Suppressor macrophage (primary cell): Measurements from ENCODE around the gene HMGA1.
"Not testable (repeated sequence)": the region's sequence is repeated elsewhere in the genome, so short reads cannot be mapped to it uniquely, and the experiment has no call there.

ENCODE experiments used
- DNase-seq, 4 experiments: peaks; one replicate each; pipeline ENCODE4 v3.0.0-alpha.2; 2020 to 2022

HMGA1 gene

DNA sequence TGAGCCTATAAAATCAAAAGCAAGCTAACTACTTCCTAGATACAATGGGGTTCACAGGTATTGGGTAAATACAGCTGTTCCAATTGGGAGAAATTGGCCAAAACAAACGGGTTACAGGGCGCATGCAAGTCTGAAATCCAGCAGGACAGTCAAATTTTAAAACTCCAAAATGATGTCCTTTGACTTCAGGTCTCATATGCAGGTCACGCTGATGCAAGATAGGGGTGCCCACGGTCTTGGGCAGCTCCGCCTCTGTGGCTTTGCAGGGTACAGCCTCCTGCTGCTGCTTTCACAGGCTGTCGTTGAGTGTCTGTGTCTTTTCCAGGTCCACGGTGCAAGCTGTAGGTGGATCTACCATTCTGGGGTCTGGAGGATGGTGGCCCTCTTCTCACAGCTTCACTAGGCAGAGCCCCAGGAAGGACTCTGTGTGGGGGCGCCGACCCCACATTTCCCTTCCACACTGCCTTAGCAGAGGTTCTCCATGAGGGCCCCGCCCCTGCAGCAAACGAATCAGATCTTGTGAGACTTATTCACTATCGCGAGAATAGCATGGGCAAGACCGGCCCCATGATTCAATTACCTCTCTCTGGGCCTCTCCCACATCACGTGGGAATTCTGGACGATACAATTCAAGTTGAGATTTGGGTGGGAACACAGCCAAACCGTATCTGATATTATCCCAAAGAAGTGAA lies 24.0 kb downstream of the HMGA1 start:
- no peak for DNase-seq

DNA sequence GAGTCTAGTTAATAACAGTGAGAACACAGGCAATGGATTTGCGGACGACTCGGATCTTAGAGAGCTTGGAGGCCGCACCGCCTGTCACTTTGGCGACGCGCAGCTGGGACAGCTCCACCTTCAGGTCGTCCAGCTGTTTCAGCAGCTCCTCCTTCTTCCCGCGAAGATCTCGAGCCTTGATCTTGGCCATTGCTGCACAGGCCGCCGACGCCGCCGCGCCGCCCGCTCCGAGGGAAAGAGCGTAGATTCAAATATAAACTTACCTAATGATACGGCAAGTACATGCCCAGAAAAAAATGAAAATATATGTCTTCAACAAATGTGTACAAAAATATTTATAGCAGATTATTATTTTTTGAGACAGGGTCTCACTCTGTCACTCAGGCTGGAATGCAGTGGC lies 26.8 kb downstream of the HMGA1 start:
- not testable (repeated sequence) for DNase-seq

DNA sequence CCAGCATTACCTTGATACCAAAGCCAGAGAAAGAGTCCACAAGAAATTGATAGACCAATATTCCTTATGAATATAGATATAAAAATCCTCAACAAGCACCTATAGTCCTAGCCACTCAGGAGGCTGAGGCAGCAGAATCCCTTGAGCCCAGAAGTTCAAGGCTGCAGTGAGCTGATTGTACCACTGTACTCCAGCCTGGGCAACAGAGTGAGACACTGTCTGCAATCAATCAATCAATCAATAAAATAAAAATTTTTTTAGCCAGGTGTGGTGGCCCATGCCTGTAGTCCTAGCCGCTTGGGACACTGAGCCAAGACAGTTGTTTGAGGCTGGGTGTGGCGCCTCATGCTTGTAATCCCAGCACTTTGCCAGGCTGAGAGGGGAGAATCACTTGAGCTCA lies 31.1 kb downstream of the HMGA1 start:
- DNase-seq, result no peak

DNA sequence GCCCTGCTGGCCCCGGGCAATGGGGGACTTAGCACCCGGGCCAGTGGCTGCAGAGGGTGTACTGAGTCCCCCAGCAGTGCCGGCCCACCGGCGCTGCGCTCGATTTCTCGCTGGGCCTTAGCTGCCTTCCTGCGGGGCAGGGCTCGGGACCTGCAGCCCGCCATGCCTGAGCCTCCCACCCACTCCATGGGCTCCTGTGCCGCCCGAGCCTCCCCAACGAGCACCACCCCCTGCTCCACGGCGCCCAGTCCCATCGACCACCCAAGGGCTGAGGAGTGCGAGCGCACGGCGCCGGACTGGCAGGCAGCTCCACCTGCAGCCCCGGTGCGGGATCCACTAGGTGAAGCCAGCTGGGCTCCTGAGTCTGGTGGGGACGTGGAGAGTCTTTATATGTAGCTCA lies 32.5 kb downstream of the HMGA1 start:
- DNase-seq, result not testable (repeated sequence)

DNA sequence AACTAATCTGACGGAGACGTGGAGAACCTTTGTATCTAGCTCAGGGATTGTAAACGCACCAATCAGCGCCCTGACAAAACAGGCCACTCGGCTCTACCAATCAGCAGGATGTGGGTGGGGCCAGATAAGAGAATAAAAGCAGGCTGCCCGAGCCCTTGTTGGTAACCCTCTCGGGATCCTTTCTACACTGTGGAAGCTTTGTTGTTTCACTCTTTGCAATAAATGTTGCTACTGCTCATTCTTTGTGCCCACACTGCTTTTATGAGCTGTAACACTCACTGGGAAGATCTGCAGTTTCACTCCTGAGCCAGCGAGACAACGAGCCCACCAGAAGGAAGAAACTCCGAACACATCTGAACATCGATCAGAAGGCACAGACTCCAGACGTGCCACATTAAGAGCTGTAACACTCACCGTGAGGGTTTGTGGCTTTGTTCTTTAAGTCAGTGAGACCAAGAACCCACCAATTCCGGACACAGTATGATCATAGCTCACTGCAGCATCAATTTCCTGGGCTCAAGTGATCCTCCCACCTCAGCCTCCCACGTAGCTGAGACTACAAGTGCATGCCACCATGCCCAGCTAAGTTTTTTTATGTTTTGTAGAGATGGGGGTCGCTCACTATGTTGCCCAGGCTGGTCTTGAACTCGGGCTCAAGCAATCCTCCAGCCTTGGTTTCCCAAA lies 33.1 kb downstream of the HMGA1 start:
- DNase-seq, result not testable (repeated sequence)

DNA sequence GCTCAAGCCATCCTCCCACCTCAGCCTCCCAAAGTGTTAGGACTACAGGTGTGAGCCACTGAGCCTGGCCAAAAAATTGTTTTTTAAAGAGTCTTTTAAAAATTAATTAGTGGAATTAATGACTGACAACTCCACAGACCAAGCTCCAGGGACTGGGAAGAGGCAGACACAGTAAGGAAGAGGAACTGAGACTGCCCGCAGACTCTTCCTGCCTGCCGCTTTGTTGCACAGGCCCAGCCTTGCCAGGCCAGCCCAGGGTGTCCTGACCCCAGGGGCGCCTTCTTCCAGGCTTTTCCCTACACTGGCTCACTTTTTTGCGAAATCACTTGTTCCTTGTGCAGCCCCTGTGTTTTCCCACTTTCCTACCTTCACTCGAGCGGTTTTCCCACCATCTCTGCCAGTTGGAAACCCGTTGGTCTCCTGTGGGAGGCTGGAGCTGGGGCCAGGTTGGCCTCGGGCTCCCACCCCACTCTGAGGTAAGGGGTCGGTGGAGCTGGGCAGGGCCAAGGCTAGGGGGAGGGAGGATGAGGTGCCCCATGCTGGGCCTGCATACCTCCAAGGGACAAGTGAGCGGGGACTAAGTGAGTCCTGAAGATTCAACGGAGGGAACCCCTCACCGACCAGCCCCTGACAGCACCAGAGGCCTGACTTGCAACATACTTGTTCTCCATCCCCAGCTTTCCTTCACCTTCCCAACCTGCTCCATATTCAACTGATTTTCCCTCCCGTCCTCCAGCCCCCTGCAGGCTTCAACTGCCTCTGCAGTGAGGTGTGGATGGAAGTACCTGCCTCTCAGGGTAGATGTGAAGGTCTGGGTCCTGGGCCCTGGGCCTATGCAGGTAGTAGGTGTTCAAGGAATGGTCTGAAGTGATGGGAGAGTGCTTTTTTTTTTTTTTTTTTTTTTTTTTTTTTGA lies 35.6 kb downstream of the HMGA1 start:
- peak; percentile 60 to 84 (median 75) for DNase-seq

DNA sequence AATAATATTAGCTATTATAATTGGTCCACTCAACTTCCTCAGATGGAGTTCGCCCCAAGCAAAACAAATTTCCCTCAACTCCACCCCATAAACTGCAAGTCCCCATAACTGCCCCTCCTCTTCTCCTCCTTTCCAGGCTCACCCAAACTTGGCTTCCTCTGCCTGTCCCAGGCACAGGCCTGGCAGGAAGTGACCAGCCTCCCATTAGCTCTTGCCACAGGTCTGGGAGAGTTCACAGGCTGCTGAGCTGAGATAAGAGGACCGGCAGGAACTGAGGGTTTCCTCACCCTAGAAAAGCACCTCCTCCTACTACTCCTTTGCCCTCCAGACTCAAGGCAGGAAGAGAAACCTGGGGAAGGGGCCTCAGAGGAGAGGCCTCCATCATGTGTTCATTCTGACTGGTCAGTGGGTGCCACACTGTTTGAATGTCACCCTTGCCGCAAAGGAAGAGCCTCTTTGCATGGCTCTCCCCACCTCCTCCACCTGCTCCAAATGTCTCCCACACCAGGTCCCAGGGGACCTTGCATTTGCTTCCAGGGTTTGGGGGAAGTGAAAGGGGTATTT lies 36.7 kb downstream of the HMGA1 start:
- DNase-seq, result peak; percentile 71 to 87 (median 83)

DNA sequence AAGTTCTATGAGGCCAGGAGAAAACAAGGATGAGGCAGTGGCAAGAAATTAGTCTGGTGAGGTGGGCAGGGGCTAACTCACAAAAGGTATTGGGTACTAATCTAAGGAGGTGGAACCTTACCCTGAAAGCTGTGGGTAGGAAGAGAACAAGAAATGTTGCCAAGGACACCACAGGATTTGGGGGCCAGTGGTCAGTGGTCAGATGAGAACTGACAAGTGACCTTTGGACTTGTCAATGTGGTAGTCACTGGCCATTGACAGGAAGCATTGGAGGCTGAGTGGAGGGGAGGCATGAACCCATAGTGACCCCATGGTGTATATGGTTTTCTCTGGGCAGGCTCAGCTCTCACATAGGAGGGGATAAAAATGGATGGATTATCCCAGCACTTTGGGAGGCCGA lies 37.5 kb downstream of the HMGA1 start:
- no peak for DNase-seq

DNA sequence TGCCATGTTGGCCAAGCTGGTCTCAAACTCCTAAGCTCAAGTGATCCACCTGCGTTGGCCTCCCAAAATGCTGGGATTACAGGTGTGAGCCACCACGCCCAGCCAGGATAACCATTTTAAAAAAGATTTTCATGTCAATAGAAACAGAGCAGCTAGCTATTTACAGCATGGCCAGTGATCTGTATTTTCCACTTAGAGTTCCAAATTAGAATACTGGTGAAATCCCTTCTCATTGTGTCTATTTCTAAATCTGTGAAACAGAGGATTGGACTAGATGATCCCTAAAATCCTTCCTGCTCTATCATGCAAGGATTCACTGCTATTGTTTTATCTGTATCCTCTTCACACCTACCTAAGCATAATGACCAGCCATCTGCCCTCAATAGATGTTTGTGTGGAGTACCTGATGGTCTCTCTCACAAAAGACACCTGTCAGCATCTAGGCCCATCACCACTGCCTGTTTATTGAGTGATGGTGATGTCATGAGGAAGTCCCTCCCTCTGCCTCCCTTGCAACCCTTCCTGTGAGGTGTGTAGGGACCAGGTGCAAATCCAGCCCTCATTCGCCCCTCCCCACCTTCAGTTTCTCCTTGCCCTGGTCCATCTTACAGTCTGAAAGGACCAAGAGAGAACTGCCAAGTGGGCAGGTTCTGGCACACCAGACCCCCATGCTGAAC lies 38.6 kb downstream of the HMGA1 start:
- DNase-seq, result no peak

DNA sequence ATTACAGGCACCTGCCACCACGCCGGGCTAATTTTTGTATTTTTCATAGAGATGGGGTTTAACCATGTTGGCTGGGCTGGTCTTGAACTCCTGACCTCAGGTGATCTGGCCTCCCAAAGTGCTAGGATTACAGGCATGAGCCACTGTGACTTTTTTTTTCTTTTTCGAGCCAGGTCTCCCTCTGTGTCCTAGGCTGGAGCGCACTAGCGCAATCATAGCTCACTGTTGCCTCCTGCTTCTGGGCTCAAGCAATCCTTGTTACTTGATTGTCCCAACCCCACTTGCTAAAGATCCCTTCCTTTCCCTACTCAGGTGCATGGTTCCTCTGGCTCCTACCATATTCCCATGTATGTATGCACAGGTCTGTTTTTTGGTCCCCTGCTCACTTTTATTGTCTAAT lies 39.5 kb downstream of the HMGA1 start:
- DNase-seq, result no peak

DNA sequence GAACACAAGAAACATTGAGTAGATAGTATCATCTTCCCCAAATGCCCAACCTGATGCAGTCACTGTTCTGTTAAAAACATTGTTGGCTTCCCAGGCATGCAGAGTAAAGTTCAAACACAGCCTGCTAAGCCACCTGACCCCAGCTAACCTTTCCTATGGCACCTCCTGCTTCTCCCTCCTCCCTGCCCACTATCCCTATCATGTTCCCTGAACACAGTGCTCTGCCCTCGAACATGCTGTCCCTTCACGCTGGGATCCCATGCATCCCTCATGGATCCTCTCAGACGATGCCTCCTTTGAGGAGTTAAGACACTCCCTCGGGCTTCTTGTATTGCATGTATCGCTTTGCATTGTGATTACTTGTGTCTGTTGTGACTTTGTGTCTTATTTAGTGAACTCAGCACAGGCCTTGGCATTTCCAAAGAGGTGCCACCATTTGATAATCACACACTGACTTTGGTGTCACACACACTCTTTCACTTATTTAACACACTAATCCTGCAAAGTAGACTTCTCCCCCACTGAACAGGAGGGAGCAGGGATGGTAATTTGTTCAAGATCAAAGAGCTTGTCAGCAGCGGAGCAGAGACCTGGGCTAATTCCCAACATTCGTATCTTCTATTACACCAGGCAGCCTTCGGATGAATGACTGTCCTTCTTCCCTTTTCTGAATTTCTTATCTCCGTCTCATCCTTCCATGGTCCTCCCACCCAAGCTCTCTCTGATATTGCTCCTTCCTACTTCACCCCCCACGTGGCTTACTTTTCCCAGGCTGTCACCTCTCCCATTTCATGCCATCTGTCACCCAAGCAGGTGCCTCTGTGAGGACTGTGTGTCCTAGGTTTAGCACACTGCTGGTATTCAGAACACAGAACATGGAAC lies 40.4 kb downstream of the HMGA1 start:
- no peak for DNase-seq

DNA sequence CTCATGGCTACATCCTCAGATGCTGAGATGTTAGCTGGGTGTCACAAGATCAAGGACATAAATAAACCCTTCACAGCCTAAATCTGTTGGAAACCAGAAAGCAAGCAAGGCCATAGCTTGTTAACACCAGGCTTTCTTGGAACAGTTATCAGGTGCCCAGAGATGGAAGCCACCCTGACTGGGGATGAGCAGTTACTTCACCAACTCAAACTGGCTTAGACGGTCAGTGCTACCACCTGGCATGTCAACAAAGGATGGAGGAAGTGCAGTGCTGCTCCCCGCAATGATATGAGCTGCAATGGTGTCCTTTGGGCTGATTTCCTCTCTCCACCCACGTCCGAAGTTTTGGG lies 41.1 kb downstream of the HMGA1 start:
- DNase-seq, result no peak

DNA sequence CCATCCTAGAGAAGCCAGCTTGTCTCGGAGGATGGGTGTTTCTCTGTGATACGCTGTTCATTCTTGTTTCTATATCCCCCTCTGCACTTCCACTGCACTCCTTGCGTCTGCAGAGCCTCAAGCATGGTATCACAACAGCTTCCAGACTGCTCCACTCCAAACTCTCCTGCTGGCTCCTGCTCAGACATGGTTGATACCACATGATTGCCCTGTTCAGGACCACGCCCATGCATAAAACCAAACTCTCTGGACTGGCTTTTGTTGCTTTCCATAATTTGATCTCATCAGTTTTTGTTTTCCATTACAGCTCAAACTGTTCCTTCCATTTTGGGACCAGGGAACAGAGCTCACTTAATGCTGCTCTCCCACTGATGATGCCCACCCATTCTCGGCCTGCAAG lies 42.2 kb downstream of the HMGA1 start:
- DNase-seq, result no peak

DNA sequence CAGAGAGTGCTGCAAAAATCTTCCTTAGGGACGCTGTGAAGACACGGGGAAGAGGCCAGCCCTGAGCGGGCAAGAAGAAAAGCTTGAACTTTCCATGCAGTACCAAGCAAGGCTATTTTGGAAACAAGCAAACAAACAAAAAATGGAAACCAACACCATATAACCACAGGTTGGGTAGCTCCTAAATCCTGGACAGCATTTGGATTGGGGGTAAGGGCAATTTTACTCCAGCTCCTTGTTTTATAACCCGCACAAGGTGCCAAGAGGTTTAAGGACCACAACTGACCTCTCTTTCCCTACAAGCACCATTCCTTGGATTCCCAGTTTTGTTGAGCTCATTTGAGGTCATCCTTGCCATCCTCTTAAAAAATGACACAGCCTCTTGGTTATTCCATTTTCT lies 43.5 kb downstream of the HMGA1 start:
- no peak for DNase-seq

DNA sequence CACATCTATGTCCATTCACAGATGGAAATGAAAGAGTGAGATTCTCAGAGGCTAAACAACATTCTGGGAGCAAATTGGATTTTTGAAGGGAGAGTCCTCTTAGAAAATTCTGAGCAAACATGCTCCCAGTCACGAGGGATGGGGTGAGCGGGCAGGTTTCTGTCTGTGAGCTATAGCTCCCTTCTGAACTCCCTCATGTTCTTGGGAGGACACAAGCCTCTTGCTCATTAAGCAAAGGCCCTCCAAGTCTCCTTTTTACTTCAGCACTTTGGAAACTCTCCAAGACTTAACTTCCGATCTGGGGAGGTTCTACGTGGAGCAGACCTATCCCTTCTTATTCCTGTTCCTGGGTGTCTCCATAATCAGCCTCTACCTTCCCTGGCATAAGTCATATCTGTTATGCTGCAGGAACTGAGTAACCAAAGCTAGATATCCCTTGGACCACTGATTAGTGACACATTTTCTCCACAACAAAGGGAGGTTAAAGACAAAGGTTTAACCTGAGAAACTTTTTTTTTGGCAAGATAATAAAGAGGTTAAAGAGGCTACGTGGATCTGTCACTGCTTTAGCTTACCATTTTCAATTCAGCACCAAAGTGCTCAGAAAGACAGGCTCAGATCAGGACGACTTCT lies 45.1 kb downstream of the HMGA1 start:
- DNase-seq, result no peak

DNA sequence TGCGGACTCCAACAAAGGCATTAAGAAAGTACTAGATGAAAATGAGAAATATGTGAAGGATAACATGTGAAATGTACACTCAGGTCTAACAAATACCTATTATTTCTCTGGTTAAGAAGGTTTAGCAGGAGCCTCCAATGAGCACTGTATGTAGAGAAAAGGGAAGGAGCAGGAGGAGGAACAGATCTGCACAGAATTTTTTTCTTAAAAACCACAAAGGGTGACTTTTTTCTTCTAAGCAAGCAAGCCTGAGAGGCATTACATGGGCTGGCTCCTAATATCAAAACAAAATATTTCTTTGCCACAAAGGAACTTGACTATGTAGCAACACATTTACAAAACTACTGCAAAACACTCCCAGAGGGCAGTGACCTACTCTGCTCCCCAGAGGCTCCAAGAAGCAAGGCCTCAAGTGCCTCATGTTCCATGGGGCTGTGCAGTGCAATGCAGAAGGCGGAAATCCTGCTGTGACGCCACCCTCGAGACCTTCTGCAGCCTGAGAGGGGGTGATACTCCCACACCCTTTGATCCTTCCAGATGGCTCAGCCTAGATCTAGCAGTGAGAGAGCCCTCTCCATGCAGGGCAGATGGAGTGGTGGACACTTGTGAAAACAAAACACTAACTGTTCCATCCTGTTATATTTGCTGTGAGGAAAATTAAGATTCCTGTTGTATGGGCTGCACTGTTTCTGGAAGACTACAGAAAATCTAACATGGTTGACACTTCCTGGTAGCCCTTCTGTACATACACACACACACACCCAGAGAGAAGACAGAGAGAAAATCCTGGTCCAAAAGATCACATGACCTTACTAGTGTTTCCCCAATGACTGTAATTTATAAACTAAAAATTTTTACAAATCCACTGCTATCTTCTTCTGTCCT lies 48.1 kb downstream of the HMGA1 start:
- peak; percentile 92 to 98 (median 95) for DNase-seq

DNA sequence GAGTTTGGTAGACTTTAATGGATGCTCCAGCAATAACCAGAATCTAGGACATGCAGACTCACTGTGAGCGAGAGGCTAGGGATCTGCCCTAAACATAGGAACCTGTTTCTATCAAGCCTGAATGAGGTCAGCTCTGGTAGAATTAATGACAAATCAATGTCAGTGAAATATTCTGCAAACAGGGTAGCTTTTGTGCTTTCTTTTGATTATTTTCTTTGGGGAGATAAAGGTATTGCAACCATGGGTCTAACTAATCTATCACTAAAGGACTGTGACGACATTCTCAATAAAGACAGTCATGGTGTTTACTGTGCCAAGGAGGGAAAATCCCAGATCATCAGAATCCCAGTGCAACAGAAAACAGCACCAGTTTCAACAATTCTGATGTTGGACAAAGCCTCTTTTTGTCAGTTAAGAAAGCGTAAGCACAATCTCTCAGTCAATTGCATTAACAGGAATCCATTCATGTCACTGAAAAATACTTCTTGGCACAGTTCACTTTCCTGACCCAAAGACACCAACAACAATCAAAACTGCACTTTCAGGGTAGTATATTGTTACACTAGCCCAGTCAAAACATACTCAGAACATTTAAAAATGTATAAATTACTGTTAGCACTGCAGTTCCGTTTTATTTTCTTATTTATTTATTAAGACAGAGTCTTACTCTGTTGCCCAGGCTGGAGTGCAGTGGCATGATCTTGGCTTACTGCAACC lies 48.9 kb downstream of the HMGA1 start:
- DNase-seq, result no peak

DNA sequence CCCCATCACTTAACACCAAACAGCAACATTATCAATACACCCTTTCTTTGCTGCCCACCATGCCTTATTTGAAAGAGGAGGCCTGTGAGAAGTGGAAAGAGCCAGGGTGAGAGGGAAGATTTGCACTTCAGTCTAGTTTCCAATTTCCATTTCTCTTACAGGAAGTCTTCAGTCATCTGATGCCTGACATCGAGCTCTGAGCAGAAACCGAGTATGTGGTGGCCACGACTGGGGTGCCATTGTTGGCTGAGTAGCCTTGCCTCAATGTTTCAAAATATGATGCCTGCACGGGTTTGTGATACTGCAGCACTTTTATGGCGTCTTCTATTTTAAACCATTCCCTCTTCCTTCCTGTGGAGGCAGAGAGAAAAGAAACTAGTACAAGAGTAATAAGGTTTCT lies 51.9 kb downstream of the HMGA1 start:
- peak; percentile 38 to 63 (median 60) for DNase-seq

DNA sequence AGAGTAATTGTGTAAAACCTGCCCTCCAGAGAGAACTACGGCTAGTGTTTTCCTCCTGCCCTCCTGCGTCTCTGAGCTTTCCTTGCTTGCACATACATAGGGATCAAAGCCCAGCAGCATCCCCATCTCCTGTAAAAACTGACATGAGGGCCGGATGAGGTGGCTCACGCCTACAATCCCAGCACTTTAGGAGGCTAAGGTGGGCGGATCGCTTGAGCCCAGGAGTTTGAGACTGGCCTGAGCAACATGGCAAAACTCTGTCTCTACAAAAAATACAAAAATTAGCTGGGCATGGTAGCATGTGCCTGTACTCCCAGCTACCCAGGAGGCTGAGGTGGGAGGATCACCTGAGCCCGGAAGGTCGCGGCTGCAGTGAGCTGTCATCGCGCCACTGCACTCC lies 52.5 kb downstream of the HMGA1 start:
- DNase-seq, result no peak
